Stimulated activated CD8-positive, alpha-beta memory T cell treated with anti-CD3 and anti-CD28 coated beads, Interleukin-15, amount 100 ng/mL, for 48 hours (primary cell): Measurements from ENCODE around the gene WAC.
"Not testable (repeated sequence)": the region's sequence is repeated elsewhere in the genome, so short reads cannot be mapped to it uniquely, and the experiment has no call there.

Experiments
- DNase-seq, 2 donors: peaks; one replicate each; pipeline ENCODE4 v3.0.0-alpha.2; 2020; ENCODE audit warnings: low read depth in 2 of 2

WAC gene, protein sequence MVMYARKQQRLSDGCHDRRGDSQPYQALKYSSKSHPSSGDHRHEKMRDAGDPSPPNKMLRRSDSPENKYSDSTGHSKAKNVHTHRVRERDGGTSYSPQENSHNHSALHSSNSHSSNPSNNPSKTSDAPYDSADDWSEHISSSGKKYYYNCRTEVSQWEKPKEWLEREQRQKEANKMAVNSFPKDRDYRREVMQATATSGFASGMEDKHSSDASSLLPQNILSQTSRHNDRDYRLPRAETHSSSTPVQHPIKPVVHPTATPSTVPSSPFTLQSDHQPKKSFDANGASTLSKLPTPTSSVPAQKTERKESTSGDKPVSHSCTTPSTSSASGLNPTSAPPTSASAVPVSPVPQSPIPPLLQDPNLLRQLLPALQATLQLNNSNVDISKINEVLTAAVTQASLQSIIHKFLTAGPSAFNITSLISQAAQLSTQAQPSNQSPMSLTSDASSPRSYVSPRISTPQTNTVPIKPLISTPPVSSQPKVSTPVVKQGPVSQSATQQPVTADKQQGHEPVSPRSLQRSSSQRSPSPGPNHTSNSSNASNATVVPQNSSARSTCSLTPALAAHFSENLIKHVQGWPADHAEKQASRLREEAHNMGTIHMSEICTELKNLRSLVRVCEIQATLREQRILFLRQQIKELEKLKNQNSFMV

GRCh38 chr10:28532337-28533185 lies at the start of gene WAC:
Gene WAC (plus strand): TSS chr10:28533118. CDS start chr10:28533580, 462 bp downstream.
- DNase-seq, result peak; percentile 94

DNA sequence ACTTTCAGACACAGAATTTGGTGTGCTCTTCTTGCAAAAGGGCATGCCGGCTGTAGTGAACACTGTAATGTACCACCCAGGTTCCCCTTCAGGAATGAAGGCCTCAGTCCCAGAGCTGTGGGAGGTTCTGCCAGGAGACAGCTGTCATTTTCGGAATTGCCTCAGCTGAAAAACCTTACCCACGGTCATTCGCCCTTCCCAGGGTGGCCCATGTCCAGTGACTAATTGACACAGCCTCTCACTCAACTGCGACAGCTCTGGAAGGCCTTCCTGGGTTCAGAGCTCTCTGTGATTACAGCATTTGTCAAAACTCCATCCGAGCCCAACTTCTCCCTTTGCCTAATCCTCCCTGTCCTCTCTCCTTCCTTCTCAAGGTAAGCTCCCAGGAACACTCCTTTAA lies 43.7 kb upstream of the WAC start:
- no peak for DNase-seq

DNA sequence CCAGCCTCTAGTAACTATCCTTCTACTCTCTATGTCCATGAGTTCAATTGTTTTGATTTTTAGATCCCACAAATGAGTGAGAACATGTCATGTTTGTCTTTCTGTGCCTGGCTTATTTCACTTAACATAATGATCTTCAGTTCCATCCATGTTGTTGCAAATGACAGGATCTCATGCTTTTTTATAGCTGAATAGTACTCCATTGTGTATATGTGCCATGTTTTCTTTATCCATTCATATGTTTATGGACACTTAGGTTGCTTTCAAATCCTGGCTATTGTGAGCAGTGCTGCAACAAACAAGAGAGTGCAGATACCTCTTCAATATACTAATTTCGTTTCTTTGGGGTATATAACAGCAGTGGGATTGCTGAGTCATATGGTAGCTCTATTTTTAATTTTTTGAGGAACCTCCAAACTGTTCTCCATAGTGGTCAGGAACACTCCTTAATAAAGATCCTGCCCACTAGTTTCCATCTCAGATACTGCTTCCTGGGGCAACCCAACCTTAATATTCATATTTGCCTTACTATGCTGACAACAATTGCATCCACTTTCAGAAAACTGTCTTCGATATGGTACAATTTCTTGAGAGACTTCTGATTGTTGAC lies 42.6 kb upstream of the WAC start:
- DNase-seq, result not testable (repeated sequence)

DNA sequence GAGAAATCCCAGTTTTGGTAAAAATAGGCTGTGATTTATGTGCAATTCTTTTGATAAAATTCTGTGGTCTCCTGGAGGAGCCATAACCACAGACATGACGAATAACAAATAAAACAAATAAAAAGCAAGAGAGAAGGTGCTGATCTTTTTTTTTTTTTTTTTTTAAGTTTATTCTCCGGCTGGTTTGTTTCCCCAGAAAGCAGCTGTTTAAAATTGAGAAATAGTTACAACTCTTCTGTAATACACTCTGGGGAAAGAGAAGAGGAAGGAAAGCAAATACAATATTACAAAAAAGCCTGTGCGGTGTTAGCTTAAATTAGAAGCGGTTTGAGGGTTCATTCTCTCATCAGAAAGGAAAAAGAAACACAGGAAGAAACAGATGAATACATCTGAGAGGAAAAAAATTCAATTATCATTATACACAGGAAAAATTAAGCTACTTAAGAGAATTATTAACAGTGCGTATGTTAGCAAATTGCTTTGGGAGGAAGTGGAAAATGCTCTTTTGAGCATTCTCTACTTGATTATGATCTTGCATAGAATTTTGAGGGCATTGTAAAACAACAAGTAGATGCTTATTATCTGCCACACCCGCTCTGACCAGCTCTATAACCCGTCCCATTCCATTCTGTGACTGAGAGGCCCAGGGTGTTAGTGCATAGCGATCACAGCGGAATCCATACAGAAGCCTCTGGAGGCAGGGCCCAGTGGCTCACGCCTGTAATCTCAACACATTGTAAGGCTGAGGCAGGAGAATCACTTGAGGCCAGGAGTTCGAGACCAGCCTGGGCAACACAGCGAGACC lies 40.6 kb upstream of the WAC start:
- DNase-seq, result no peak

DNA sequence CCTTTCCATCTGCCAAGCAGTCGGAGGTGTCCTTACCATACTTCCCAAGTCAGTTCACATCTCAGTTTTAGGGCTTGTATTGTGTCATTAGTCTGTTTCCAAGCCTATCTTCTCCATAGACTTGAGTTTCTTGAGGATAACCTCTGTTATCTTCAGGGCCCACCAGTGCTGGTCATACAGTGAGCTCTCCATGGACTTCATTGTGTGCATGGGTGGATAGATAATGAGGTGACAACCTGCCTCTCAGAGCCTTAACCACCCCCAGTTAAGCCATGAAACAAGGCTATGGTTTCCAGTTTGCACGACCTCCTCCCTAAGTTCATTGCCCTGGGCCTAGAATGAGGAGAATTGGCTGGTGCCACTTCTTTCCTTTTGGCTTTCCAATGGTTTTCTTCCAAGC lies 38.5 kb upstream of the WAC start:
- no peak for DNase-seq

GRCh38 chr10:28495084-28495483 lies 37.8 kb upstream of the WAC start:
- DNase-seq, result no peak

- no peak for DNase-seq
These were observed 36.9 kb upstream of the WAC start for GRCh38 chr10:28496017-28496416.

GRCh38 chr10:28496481-28496961 lies 36.4 kb upstream of the WAC start:
- no peak for DNase-seq

GRCh38 chr10:28497313-28498126 lies 35.4 kb upstream of the WAC start:
- no peak for DNase-seq

DNA sequence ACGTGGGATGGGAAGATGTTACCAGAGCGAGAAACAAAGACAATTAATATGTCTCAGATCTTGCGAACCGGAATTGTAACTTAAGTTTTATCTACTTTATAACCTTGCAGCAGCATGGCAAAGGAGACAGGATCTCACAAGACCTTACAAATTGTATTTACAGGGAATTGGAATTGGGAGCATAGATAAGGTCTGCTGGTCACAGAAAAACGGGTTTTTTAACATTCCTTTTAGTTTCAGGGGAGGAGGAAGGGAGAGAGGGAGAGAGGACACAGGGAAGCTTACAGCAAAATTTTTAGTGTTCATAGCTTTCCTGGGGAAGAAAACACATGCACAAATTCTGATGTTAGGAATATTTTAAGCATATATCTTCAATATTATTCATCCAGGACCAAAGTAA lies 32.7 kb upstream of the WAC start:
- DNase-seq, result not testable (repeated sequence)

GRCh38 chr10:28503114-28503513 lies 29.8 kb upstream of the WAC start:
- no peak for DNase-seq

- DNase-seq, result no peak
These were observed 27.5 kb upstream of the WAC start for GRCh38 chr10:28505359-28505959.

DNA sequence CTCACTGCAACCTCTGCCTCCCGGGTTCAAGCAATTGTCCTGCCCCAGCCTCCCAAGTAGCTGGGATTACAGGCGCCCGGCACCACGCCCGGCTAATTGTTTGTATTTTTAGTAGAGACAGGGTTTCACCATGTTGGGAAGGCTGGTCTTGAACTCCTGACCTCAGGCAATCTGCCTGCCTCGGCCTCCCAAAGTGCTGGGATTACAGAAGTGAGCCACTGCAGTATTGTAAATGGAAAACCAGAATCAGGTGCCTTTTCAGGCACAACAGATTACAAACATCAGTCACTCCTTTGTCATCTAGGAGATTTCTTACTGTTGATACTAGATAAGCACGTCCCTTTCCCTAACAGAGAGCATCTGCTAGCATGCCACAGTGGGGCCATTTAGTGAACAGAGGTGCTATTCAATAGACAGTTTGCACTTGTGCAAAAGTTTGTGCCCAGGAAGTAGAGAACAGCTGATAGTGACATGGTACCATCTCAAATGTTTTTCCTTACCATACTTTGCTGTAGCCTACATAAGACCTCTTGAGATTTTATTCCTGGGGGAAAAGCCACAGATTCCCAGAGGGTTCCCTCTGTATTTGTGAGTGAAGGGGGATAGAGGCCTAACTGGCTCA lies 24.5 kb upstream of the WAC start:
- DNase-seq, result no peak

GRCh38 chr10:28509286-28509685 lies 23.6 kb upstream of the WAC start:
- no peak for DNase-seq

DNA sequence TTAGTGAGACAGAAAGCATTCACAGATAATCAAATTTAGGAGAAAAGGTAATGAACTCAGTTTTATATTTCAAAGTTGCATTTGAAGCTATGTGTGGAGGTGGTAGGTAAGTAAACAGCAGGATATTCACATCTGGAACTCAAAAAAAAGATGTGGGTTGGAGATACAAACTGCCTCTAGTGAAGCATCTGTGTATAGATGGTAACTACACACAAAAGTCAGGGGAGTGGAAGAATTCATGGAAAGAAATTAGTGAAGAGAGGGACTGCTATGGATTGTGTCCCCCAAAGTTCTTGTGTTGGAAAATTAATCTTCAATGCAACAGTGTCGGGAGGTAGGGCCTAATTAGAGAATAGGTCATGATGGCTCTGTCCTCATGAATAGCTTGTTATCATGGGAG lies 18.3 kb upstream of the WAC start:
- no peak for DNase-seq

GRCh38 chr10:28520346-28520745 lies 12.6 kb upstream of the WAC start:
- no peak for DNase-seq

DNA sequence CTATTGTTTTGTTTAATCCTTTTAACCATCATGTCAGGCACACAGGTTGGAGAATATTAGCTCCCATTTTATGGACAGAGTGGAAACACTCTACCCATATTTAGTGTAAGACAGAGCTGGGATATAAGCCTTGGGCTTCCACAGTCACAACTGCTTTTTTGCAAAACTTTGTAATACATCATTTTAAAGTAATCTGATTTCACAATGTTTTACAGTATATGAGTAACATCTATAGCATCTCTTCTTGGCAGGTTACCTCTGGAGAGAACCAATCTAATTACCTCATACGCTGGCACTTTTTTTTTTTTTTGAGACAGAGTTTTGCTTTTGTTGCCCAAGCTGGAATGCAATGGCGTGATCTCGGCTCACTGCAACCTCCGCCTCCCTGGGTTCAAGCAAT lies 12.1 kb upstream of the WAC start:
- not testable (repeated sequence) for DNase-seq

- not testable (repeated sequence) for DNase-seq
These were observed 11.0 kb upstream of the WAC start for GRCh38 chr10:28521961-28522360.

DNA sequence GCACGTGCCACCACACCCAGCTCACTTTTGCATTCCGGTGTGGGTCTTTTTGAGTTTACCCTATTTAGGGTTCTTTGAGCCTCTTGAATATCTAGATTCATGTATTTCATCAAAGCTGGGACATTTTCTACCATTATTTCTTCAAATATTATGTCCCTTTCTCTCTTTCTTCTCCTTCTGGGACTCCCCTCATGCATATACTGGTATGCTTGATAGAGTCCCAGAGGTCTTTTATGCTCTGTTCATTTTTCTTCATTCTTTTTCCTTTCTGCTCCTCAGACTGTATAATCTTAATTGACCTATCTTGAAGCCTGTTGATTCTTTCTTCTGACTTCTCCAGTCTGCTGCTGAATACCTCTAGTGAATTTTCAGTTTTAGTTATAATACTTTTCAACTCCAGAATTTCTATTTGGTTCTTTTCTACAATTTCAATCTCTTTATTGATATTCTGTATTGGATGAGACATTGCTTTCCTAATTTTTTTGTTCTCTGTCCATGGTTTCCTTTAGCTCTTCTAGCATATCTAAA lies 9.1 kb upstream of the WAC start:
- DNase-seq, result no peak
